Gastrocnemius medialis (tissue), 4 donors: ENCODE results near the gene TSPAN17.

Experiments used
- POLR2A ChIP-seq, 2 donors: fragments of 450-650 bp; IDR thresholded peaks; one replicate each; pipeline ENCODE4 v1.6.1; 2017; ENCODE audit warnings: antibody characterized with exemption in 2 of 2, mild to moderate bottlenecking in 2 of 2, moderate library complexity in 2 of 2
- TF ChIP-seq, protein P1 (sequence below), 5 experiments: fragments of 450-650 bp in 3 of 5; fragments of 200-600 bp in 2 of 5; sonication (generic) in 2 of 5; IDR thresholded peaks in 4 of 5; conservative IDR thresholded peaks in 1 of 5; 1 replicate in 4 of 5; 2 replicates in 1 of 5; pipeline ENCODE4 v1.5.1; 2016 to 2019; ENCODE audit warnings: antibody characterized with exemption in 5 of 5, mild to moderate bottlenecking in 3 of 5, moderate library complexity in 3 of 5

DNA sequence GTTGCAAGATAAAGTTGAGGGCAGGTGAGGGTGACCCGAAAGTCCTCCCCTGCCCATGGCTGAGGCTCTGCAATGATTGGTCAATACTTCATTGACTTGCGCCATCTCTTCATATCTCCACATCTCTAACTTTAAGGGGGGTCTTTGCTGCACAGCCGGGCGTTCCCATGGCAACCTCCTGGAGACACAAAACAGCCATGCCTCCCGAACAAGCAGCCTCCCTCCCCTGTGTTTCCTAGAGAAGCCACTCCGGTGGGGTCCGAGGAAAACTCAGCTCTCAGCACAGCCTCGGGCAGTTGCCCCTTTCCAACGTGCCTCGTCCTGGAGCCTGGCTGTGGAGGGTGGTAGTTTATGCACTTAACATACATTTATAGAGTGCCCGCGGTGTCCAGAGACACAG, 57.5 kb downstream of the TSPAN17 start:
- TF ChIP-seq POLR2A (IDR thresholded peaks at IDR 0.05), result no peak
- TF ChIP-seq, protein P1, sequence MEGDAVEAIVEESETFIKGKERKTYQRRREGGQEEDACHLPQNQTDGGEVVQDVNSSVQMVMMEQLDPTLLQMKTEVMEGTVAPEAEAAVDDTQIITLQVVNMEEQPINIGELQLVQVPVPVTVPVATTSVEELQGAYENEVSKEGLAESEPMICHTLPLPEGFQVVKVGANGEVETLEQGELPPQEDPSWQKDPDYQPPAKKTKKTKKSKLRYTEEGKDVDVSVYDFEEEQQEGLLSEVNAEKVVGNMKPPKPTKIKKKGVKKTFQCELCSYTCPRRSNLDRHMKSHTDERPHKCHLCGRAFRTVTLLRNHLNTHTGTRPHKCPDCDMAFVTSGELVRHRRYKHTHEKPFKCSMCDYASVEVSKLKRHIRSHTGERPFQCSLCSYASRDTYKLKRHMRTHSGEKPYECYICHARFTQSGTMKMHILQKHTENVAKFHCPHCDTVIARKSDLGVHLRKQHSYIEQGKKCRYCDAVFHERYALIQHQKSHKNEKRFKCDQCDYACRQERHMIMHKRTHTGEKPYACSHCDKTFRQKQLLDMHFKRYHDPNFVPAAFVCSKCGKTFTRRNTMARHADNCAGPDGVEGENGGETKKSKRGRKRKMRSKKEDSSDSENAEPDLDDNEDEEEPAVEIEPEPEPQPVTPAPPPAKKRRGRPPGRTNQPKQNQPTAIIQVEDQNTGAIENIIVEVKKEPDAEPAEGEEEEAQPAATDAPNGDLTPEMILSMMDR (IDR thresholded peaks at IDR 0.05 in 4 of 5, conservative IDR thresholded peaks at IDR 0.05 in 1 of 5), result no peak
